Hepatocyte (in vitro differentiated cells): ENCODE measurements around the gene LRRC28.

Source experiments
- EZH2 ChIP-seq: fragments of 200-600 bp; sonication (generic); IDR thresholded peaks from 2 replicates; pipeline ENCODE4 v1.6.1; 2016; ENCODE audit warnings: antibody characterized with exemption, mild to moderate bottlenecking, borderline replicate concordance
- EZH2phosphoT487 ChIP-seq: fragments of 200-600 bp; sonication (generic); IDR thresholded peaks from one replicate; pipeline ENCODE4 v1.6.1; 2018; ENCODE audit warnings: antibody characterized with exemption, mild to moderate bottlenecking, low read depth, moderate library complexity; ENCODE audit not compliant: unreplicated experiment, severe bottlenecking
- TF ChIP-seq, protein P1 (sequence below): fragments of 200-600 bp; sonication (generic); IDR thresholded peaks from 2 replicates; pipeline ENCODE4 v1.5.1; 2016; ENCODE audit warnings: antibody characterized with exemption, mild to moderate bottlenecking; ENCODE audit not compliant: poor library complexity

- TF ChIP-seq, protein P1, sequence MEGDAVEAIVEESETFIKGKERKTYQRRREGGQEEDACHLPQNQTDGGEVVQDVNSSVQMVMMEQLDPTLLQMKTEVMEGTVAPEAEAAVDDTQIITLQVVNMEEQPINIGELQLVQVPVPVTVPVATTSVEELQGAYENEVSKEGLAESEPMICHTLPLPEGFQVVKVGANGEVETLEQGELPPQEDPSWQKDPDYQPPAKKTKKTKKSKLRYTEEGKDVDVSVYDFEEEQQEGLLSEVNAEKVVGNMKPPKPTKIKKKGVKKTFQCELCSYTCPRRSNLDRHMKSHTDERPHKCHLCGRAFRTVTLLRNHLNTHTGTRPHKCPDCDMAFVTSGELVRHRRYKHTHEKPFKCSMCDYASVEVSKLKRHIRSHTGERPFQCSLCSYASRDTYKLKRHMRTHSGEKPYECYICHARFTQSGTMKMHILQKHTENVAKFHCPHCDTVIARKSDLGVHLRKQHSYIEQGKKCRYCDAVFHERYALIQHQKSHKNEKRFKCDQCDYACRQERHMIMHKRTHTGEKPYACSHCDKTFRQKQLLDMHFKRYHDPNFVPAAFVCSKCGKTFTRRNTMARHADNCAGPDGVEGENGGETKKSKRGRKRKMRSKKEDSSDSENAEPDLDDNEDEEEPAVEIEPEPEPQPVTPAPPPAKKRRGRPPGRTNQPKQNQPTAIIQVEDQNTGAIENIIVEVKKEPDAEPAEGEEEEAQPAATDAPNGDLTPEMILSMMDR: no peak
- TF ChIP-seq EZH2 (no peak), EZH2phosphoT487 (no peak)
These were observed 60.9 kb downstream of the LRRC28 start for GRCh38 chr15:99312228-99312627.
